ENCODE results near the gene PRKCD.

The PRKCD gene

GRCh38 chr3:53236112-53236841 lies 75.3 kb downstream of the PRKCD start:
- no peak for DNase-seq

- DNase-seq: no peak
Measured at GRCh38 chr3:53238051-53238850, 77.2 kb downstream of the PRKCD start.

DNA sequence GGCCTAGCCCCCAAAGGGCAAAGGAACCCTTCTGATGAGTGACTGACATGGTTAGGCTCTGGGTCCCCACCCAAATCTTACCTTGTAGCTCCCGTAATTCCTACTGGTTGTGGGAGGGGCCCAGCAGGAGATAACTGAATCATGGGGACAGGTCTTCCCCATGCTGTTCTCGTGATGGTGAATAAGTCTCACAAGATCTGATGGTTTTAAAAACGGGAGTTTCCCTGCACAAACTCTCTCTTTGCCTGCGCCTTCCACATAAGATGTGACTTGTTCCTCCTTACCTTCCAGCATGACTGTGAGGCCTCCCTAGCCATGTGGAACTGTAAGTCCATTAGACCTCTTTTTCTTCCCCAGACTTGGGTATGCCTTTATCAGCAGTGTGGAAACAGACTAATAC lies 77.9 kb downstream of the PRKCD start:
- DNase-seq: no peak

DNA sequence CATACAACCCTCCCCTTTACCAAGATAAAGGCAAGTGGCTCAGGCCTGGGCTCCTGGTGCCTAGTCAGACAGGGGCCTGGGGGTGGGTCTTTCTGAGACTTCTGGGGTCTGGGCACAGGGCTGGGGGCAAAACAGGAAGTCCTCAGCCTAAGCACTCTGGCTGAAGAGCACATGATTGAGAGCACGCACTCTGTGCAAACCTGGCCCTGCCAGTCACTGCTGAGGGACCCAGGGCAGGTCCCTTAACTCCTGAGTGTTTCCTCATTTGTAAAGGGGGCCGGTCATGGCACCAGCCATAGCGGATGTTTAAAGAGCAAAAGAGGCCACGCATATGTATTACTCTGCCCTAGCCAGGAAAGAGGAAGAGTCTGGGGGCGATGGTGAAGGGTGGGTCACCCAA lies 78.8 kb downstream of the PRKCD start:
- no peak for DNase-seq

DNA sequence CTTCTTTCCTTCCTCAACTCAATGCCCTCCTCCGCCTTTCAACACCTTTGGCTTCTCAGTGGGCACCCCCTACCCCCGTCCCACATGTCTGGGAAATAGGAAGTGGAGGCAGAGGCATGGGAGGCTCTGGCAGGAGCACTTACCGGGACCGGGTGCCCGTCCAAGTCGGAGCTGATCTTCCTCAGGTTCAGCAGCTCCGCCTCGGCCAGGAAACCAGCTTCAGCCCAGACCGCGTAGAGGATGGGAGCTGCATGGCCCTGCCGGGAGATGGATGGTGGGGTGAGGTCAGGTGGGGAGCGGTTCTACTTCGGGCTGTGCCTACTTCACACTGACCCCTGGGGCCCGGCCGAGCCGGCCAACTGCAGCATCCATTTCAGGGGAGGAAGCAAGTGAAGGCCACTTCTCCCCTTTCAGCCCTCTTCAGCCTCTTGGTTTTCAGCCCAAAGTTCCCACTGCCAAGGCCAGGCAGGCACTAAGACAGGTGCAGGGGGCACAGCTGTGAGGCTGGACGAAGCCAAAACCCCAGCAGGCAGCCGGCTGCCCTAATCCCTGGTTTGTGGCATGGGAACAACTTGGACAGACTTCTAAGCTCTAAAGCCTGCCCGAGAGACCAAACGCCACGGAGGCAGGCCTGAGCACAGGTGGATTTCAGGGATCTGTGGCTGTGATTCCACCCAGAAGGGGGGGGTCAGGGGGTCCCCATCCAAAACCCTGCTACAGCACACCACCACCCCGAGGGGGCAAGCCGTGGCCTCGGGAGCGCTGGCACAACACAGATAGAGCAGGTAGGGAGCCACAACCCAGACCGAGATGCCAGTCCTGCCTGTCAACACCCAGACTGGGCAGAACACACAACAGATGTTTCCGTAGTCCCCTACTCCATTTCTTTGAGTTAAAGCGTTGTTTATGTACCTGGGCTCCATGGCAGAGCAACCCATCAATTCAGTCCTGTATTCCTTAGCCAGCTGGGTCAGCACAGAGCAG lies 80.3 kb downstream of the PRKCD start:
- no peak for DNase-seq

- no peak for DNase-seq
Measured at GRCh38 chr3:53242155-53242554, 81.1 kb downstream of the PRKCD start.
